GM18511 (cell line): ENCODE data around the gene GPR137B.
"Not testable (repeated sequence)": the region's sequence is repeated elsewhere in the genome, so short reads cannot be mapped to it uniquely, and the experiment has no call there.

Experiments used
- ATAC-seq: cut with Tn5 transposase; IDR thresholded peaks from one replicate; pipeline ENCODE4 v1.9.1; 2021; ENCODE audit warnings: mild to moderate bottlenecking, moderate library complexity; ENCODE audit not compliant: unreplicated experiment

Gene GPR137B

GRCh38 chr1:236186471-236186870, 44.1 kb downstream of the GPR137B start:
- not testable (repeated sequence) for ATAC-seq

GRCh38 chr1:236188084-236188483, 45.7 kb downstream of the GPR137B start:
- ATAC-seq: not testable (repeated sequence)

- ATAC-seq: no peak
Observed at GRCh38 chr1:236193184-236193583, 50.8 kb downstream of the GPR137B start.

GRCh38 chr1:236200925-236201324, 58.6 kb downstream of the GPR137B start:
- no peak for ATAC-seq

GRCh38 chr1:236201786-236202185, 59.4 kb downstream of the GPR137B start:
- ATAC-seq: no peak

- no peak for ATAC-seq
Observed at GRCh38 chr1:236204039-236204438, 61.7 kb downstream of the GPR137B start.

- no peak for ATAC-seq
Observed at GRCh38 chr1:236204656-236205055, 62.3 kb downstream of the GPR137B start.

GRCh38 chr1:236206548-236206947, 64.2 kb downstream of the GPR137B start:
- ATAC-seq: no peak

- ATAC-seq: no peak
Observed at GRCh38 chr1:236207121-236207520, 64.8 kb downstream of the GPR137B start.

GRCh38 chr1:236207569-236207968, 65.2 kb downstream of the GPR137B start:
- ATAC-seq: no peak

- no peak for ATAC-seq
Observed at GRCh38 chr1:236209185-236209584, 66.8 kb downstream of the GPR137B start.

- no peak for ATAC-seq
Observed at GRCh38 chr1:236209713-236210112, 67.4 kb downstream of the GPR137B start.

GRCh38 chr1:236211815-236212214, 69.5 kb downstream of the GPR137B start:
- ATAC-seq: no peak

- no peak for ATAC-seq
Observed at GRCh38 chr1:236213534-236213933, 71.2 kb downstream of the GPR137B start.

GRCh38 chr1:236214761-236215160, 72.4 kb downstream of the GPR137B start:
- ATAC-seq: no peak

- ATAC-seq: no peak
Observed at GRCh38 chr1:236220473-236220872, 78.1 kb downstream of the GPR137B start.

- ATAC-seq: no peak
Observed at GRCh38 chr1:236222632-236223031, 80.3 kb downstream of the GPR137B start.

- ATAC-seq: no peak
Observed at GRCh38 chr1:236228411-236228810, 86.1 kb downstream of the GPR137B start.

GRCh38 chr1:236235116-236235515, 92.8 kb downstream of the GPR137B start:
- no peak for ATAC-seq

GRCh38 chr1:236239092-236239585, 96.8 kb downstream of the GPR137B start:
- ATAC-seq: no peak

GRCh38 chr1:236240675-236241074, 98.3 kb downstream of the GPR137B start:
- no peak for ATAC-seq

GRCh38 chr1:236242568-236242967, 100.2 kb downstream of the GPR137B start:
- no peak for ATAC-seq

- ATAC-seq: no peak
Observed at GRCh38 chr1:236247286-236247685, 104.9 kb downstream of the GPR137B start.
